ENCODE data around the gene RITA1. TPM values are rescaled to one million over a fixed set of nuclear protein-coding genes. Genes with fewer than 3 reads are reported as not detected.
A peak's percentile ranks its signal among the peaks of the same experiment; 100 is the strongest.

RITA1 gene
- total RNA-seq, 1 donor, result 22.4 TPM

- Histone ChIP-seq H3K4me1 (ENCODE audit: insufficient read depth, low read length) (peaks cover 32% of the 10 kb centered on the region), H3K79me2 (ENCODE audit: insufficient read depth, low read length) (peaks cover 4% of the 10 kb centered on the region), H3K27me3 (ENCODE audit: insufficient read depth, low read length) (no peaks in the 10 kb centered on the region), H2AFZ (ENCODE audit: low read length) (no peak overlapping the region), H3K4me3 (ENCODE audit: insufficient read depth, low read length) (no peak overlapping the region), H3K36me3 (ENCODE audit: insufficient read depth, low read length) (peaks cover 12% of the 10 kb centered on the region), H4K20me1 (ENCODE audit: insufficient read depth, low read length) (no peaks in the 10 kb centered on the region), H3K4me2 (ENCODE audit: insufficient read depth, low read length) (no peak overlapping the region), H3K27ac (ENCODE audit: low read depth, low read length) (peak overlapping the region; percentile 41), H3K9me3 (ENCODE audit: low read depth, low read length) (no peaks in the 10 kb centered on the region)
- no peak for DNase-seq (ENCODE audit: insufficient read length, low spot score, missing footprints)
- TF ChIP-seq CTCF (IDR thresholded peaks at IDR 0.05; ENCODE audit: extremely low read depth, low read depth, low read length), result no peak
Measured at GRCh38 chr12:113239288-113239771, 53.8 kb downstream of the RITA1 start.

- no peak for TF ChIP-seq CTCF (IDR thresholded peaks at IDR 0.05; ENCODE audit: extremely low read depth, low read depth, low read length)
- H3K4me1 ChIP-seq (ENCODE audit: insufficient read depth, low read length), result peaks cover 32% of the 10 kb centered on the region
- no peaks in the 10 kb centered on the region for H3K9me3 ChIP-seq (ENCODE audit: low read depth, low read length)
- H3K27me3 ChIP-seq (ENCODE audit: insufficient read depth, low read length), result no peaks in the 10 kb centered on the region
- H3K4me3 ChIP-seq (ENCODE audit: insufficient read depth, low read length), result no peak overlapping the region
- H3K36me3 ChIP-seq (ENCODE audit: insufficient read depth, low read length), result peaks cover 12% of the 10 kb centered on the region
- peaks cover 4% of the 10 kb centered on the region for H3K79me2 ChIP-seq (ENCODE audit: insufficient read depth, low read length)
- H3K27ac ChIP-seq (ENCODE audit: low read depth, low read length), result peak overlapping the region; percentile 41
- H4K20me1 ChIP-seq (ENCODE audit: insufficient read depth, low read length), result no peaks in the 10 kb centered on the region
- DNase-seq (ENCODE audit: insufficient read length, low spot score, missing footprints), result no peak
- H3K4me2 ChIP-seq (ENCODE audit: insufficient read depth, low read length), result no peak overlapping the region
- H2AFZ ChIP-seq (ENCODE audit: low read length), result no peak overlapping the region
Measured at GRCh38 chr12:113239811-113240331, 54.4 kb downstream of the RITA1 start.

GRCh38 chr12:113240395-113240794, 54.9 kb downstream of the RITA1 start:
- Histone ChIP-seq H3K4me2 (ENCODE audit: insufficient read depth, low read length) (no peak overlapping the region), H2AFZ (ENCODE audit: low read length) (no peak overlapping the region), H3K27ac (ENCODE audit: low read depth, low read length) (peak overlapping the region; percentile 22), H3K4me3 (ENCODE audit: insufficient read depth, low read length) (no peak overlapping the region), H3K4me1 (ENCODE audit: insufficient read depth, low read length) (peaks cover 32% of the 10 kb centered on the region), H3K36me3 (ENCODE audit: insufficient read depth, low read length) (peaks cover 12% of the 10 kb centered on the region), H3K27me3 (ENCODE audit: insufficient read depth, low read length) (no peaks in the 10 kb centered on the region), H4K20me1 (ENCODE audit: insufficient read depth, low read length) (no peaks in the 10 kb centered on the region), H3K9me3 (ENCODE audit: low read depth, low read length) (no peaks in the 10 kb centered on the region), H3K79me2 (ENCODE audit: insufficient read depth, low read length) (peaks cover 4% of the 10 kb centered on the region)
- TF ChIP-seq CTCF (IDR thresholded peaks at IDR 0.05; ENCODE audit: extremely low read depth, low read depth, low read length), result no peak
- DNase-seq (ENCODE audit: insufficient read length, low spot score, missing footprints), result peak; percentile 54

- Histone ChIP-seq H3K4me1 (ENCODE audit: insufficient read depth, low read length) (peaks cover 42% of the 10 kb centered on the region), H2AFZ (ENCODE audit: low read length) (peak overlapping the region; percentile 17)
Measured at GRCh38 chr12:113241191-113242025, 55.9 kb downstream of the RITA1 start.

More at GRCh38 chr12:113241191-113242025, 55.9 kb downstream of the RITA1 start:
- Histone ChIP-seq H3K4me3 (ENCODE audit: insufficient read depth, low read length) (peak overlapping the region; percentile 47), H3K36me3 (ENCODE audit: insufficient read depth, low read length) (peaks cover 12% of the 10 kb centered on the region), H3K79me2 (ENCODE audit: insufficient read depth, low read length) (peaks cover 4% of the 10 kb centered on the region), H3K27me3 (ENCODE audit: insufficient read depth, low read length) (no peaks in the 10 kb centered on the region), H3K9me3 (ENCODE audit: low read depth, low read length) (no peaks in the 10 kb centered on the region), H4K20me1 (ENCODE audit: insufficient read depth, low read length) (no peaks in the 10 kb centered on the region), H3K27ac (ENCODE audit: low read depth, low read length) (peak overlapping the region; percentile 92), H3K4me2 (ENCODE audit: insufficient read depth, low read length) (peak overlapping the region; percentile 68)
- no peak for TF ChIP-seq CTCF (IDR thresholded peaks at IDR 0.05; ENCODE audit: extremely low read depth, low read depth, low read length)
- DNase-seq (ENCODE audit: insufficient read length, low spot score, missing footprints), result peak; percentile 90

Measured in osteoblast (primary cell).